Activated T-cell treated with anti-CD3 and anti-CD28 coated beads for 48 hours (primary cell): Measurements from ENCODE around the gene PML.

Experiments
- DNase-seq: peaks from one replicate; pipeline ENCODE4 v3.0.0-alpha.2; 2020; ENCODE audit warnings: low read depth

Gene PML

DNA sequence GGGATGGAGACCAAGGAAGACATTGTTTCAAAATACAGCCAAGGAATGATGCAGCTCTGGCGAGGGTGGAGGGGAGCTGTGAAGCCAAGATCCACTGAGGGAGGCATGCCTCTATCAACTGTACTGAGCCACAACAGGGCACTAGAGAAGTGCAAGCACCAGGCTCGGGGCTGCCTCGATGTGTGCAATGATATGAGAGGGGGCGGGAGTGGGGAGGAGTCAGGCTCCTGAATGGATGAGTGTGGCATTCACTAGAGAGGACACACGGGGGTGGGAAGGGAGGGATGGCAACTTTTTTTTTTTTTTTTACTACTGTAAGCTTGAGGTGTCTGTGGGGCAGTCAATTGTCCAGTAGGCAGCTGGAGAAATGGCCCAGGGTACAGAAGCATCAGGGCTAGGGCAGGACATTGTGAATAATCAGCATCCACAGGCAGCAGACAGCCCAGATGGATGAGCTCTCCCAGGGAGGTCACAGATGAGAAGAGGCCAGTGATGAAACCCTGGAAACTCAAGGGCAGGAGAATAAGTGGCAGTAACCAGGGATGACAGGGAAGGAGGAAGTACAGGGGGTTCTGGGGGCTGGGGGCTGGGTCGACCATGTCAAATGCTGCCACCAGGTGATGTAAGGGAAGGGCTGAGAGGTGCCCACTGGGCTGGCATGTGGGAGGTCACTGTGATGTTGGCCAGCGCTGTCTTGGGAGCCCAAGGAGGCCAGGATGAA is 8.3 kb upstream of the PML start:
- no peak for DNase-seq

DNA sequence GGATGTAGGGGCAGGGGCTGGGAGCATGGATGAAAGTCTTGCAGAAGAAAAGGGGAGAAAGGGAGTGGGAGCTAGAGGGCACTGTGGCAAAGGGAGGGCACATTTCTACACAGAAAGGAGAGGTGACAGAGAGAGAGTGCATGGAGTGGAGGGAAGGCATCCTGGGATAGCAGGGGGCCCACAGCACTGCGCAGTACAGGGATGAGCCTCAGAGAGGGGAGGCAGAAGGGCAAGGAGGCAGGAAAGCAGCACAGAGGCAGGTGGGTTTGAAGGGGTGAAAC is 7.8 kb upstream of the PML start:
- no peak for DNase-seq

DNA sequence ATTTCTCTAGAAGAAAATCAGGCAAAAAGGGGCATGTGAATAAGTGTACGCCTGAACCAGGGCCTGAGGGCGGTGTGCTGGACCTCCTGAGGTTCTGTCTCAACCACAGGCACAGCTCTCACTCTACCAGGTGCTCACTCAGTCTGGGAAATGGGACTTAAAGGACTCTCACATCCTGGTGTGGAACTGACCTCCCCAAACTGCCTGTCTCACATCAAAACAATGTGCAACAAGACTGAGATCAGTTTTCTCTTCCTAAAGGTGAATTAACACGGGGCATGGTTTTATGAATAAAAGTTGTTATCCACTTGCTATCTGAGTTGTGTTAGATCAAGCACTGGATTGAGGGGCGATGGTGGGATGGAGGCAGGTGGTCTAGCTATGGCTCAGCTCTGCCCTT is 7.3 kb upstream of the PML start:
- DNase-seq = no peak

DNA sequence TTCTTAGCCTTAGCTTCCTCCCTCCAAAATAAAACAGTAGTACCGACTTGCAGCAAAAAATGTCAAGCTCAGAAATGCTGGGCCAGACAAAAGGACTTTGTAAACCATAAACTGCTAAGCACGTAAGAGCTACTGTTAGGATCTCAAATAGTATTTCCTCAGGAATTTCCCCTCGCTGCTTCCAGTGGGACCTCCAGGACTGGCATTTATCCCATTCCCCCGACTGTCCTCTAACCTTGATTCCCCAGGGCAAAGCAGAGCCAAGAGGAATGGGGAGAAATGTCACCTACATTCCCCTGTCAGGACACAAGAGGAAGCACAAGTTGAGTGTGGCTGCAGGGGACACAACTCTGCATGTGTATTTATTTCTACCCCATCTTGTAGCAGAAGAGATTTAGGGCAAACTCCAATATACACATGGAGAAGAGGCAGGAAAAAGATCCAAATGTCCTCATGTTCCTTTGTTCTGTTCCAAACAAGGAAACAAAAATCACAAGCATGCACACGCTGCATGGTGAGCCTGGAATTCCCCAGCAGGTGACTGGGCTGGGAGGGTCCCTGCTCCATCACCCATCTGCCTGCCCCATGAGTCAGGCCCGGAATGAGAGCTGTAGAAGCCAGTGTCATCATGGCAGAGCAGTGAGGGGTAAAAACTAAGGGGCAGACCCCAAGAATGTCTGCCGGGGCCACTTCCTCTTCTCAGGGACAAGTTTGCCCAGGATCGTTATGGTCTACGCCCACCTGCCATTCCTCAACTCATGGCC is 6.7 kb upstream of the PML start:
- no peak for DNase-seq

DNA sequence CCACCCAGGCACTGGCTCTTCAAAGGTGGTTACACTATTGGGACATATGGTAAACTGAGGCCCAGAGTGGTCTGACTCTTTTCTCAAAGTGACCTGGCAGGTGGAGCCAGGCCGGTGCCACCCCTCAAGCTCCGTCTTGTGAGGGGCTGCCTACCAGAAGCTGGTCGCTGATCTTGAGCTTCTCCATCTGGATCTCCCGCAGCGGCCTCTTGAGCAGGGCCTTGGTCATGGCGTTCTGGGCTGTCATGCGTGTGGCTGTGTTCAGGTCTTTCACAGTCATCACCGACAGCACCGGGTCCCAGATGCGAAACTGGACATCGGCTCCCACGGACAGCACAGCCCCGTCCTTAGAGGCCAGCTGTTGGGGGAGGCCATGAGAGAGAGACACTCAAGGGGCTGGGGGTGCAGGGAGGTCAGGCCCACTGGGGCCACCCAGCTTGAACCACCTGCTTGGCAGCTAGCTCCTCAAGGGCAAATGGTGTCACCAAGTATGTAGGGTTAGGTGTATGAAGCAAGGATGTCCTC is 6.0 kb upstream of the PML start:
- DNase-seq = no peak

DNA sequence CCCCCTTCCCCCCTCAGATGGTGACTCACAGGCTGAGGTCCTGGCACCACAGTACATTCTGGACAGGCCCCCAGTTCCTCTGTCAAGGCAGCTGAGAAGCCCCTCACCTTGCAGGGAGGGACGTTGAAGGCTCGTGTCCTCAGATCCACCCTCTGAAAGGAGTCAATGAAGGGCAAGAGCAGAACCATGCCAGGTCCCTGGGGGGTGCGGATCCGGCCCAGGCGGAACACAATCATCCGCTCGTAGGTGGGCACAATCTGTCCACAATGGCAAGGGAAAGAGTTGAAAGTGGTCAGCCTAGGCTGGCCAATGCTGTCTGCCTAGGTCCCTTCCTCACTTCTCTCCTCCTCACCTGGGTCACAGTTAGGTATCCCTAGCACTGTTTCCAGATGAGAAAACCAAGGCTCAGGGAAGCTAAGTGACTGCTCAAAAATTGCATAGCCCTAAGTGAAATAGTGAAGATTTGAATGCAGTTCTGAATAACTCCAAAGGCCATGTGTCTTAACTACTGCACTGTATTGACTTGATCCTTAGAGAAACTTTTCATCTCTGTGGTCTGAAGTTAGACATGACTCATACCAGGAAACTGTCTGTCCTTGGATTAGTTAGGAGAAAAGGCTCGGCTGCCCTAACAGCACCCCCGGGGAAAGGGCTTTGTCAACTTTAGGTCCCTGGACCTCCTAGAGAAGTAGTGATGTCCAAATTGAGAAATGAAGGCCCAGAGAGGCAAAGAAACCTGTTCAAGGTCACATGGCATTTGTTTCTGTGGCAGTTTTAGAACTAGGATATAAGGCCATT is 5.3 kb upstream of the PML start:
- no peak for DNase-seq

DNA sequence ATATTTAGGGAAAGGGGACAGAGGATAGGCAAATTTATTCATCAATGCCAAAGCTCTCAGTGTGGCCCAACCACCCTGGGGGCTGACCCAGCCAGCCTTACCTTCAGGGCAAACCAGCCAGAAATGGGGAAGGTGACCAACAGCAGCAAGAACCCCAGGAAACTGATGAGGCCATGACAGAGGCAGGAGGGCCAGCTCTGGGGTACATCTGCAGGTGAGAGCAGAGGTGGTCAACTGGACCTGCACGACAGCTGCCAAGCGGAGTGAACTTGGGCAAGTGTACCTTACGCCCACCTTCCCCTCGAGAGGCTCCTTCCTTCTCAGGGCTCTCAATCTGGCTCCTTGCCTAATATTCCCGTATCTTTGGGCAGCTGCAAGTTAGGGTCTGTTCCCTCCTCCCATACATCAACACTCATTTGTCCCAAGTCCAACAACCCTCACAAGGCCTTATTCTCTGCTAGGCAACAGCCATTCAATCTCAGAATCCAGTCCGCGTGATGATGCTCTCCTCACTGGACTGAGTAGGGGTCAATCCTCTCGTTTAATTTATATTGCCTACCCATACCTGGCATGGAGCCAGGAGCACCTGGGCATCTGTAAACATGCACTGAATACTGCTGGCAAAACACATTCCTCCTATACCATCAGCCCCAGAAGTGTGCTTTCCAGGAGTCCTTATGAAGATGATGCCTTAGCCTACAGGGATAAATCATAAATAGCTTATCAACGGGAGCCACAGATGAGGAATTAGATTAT is 4.1 kb upstream of the PML start:
- no peak for DNase-seq

DNA sequence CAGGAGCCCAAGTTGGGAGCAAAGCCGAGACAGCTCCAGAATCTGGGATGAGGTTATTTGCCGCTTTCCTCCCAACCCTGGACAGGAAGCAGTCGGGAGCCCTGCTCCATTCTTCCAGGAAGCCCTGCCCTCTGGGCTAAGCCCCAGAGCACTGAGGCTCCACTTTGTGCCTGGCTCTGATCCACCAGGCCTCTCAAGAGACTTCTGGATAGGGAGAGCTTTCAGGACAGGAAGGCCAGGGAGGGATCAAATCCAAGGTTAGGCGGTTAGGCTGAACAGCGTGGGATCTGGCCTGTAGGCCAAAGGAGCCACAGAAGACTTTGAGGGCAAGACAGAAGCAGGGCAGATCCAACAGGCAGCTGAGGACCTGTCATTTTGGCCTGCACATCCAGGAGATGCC is 3.3 kb upstream of the PML start:
- no peak for DNase-seq

DNA sequence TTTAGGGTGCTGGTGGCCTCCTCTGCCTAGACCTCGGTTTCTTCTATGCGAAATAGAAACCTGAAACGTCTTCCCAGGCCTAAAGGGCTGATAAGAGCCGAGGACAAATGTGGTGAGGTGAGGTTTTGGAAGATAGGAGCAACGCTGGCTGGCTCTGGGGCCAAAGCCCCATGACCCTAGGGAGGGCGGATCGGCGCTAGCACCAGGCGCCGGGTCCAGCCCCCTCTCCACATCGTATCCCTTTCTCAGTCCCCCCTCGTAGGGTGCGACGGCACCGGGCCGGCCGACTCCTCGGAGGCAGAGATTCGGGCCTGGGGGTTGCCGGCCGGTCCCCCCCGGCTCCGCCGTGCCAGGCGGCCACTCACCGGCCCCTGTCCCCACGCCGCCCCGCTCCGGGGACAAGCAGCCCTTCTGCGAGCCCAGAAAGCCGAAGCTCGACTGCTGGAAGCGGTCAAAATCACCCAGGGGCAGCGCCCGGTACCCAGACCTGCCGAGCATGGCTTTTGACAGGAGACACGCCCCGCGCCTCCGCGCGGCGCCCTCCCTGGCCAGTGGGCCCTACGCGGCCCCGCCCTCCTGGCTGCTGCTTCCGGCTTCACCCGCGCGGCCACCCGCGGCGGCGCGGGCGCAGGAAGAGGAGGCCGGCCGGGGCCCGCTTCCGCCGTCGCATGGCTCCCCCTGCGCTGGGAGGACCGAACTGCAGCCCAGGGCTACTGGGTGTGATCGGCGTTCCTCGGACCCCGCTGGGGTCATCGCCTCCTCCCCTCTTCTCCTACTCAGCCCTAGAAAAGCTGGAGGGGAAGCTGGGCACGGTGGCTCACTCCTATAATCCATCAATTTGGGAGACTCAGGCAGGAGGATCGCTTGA is 2.6 kb upstream of the PML start, which contains the start of gene STOML1:
Gene STOML1, minus strand, starts transcription at position 570 of the 868 bp plus-strand sequence. Its CDS starts 72 bp downstream, at position 498.
- peak; percentile 97 for DNase-seq

DNA sequence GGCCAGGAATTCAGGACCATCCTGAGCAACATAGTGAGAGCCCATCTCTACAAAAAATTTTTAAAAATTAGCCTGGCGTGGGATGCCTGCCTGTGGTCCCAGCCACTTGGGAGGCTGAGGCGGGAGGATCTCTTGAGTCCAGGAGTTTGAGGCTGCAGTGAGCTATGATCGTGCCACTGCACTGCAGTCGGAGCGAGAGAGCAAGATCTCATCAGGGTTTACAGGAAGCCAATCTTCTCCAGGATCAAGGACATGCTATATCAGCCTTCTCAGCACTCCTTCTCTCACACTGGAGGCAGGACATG is 2.0 kb upstream of the PML start:
- no peak for DNase-seq

DNA sequence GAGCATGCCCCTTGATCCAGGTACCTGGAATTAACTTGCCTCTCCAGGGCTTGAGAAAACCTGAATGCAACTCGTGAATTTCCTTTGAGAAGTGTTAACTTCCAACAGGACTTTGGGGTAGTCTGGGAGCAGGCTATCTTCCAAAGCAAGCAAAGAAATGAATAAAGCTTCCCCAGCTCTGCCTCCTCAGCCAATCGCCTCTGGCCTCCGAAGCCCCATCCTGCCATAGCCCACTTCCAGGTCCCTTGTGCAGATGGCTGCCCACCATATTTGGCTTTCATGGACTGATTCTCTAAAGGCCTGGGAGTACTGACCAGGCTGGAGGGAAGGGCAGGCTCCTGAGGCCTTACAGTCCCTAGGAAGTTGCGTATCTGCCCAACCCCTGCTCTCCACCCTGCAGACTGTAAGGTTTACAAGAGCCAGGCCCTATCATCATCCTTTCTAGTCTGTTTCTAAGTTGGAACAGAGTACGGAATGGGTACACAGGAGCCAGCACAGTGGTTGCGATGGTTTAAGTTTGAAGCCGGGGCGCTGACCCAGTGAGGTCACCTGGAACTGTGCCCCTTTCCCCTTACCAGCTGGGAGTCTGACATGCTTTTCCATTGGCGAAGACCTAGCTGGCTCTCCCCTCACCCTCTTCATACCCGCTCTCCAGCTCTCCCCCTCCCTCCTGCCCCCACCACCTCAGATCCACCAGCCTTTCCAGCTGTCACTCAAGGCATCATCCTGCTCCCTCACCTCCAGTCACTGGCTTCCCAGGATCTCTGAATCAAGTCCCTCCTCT is 1.1 kb upstream of the PML start:
- no peak for DNase-seq

DNA sequence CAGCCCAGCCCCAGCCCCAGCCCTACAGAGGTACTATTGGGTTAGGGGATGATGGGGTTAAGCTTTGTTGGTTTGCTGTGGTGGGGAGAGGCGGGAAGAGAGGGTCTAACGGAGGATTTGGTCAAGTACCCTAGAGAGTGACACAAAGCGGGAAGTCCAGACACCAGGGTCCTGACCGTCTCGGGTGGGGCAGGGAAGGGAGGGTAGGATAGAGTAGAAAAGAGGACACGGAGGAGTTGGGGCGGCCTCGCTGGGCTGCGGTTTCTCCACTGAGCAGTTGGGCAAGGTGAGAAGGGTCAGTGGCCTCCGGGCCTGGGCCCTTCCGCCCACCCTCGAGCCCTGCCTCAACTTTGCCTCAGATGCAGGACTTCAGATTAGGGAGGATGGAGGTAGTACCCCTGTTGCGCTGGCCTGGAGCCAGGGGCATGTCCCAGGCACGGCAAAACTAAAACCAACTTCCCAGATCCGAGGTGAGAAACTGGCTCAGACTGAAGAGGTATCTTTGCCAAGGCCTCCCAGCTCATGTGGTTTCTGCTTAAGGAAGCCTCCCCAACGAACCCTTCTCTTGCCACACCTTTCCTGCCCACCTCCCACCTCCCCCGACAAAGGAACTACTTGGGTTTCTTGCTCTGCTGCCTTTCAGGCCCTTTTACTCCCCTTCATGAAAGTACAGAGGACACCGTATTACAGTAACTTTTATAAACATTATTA is 551 bp downstream of the PML start:
- no peak for DNase-seq

DNA sequence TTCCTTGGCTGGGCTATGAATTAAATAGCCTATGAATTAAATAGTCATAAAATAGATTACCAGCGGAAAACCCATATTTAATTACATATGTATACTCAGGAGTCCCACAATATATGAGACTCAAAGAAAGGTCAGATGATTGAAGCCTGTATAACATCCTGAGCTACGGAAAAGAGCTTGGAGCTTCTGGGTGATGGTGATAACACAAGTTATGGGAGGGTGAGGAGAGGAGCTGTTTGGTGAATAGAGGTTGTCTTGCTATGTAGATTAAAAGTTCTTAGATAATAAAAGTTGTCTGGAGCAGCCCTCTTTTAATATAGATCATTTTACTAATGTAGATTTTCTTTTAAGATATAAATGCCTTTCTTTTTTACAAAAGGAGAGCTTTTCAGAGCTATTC is 1.8 kb downstream of the PML start:
- no peak for DNase-seq

DNA sequence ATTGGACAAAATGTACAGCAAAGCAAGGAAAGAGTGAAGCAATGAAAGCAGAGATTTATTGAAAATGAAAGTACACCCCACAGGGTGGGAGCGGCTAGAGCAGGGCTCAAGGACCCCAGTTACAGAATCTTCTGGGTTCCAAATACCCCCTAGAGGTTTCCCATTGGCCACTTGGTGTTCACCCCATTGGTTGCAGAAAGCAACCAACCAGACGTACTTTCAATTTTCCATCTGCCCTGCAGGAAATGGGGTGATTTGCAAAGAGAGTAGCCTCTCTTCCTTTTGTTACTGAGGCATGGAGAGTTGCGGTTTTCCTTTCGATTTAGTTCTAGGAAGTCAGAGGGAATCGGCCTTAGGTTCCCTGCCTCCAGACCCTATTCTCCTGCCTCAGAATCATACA is 2.4 kb downstream of the PML start:
- DNase-seq = no peak

DNA sequence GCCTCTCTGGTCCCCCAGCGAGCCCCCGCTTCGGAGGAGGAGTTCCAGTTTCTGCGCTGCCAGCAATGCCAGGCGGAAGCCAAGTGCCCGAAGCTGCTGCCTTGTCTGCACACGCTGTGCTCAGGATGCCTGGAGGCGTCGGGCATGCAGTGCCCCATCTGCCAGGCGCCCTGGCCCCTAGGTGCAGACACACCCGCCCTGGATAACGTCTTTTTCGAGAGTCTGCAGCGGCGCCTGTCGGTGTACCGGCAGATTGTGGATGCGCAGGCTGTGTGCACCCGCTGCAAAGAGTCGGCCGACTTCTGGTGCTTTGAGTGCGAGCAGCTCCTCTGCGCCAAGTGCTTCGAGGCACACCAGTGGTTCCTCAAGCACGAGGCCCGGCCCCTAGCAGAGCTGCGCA is 3.5 kb downstream of the PML start:
- DNase-seq = no peak

DNA sequence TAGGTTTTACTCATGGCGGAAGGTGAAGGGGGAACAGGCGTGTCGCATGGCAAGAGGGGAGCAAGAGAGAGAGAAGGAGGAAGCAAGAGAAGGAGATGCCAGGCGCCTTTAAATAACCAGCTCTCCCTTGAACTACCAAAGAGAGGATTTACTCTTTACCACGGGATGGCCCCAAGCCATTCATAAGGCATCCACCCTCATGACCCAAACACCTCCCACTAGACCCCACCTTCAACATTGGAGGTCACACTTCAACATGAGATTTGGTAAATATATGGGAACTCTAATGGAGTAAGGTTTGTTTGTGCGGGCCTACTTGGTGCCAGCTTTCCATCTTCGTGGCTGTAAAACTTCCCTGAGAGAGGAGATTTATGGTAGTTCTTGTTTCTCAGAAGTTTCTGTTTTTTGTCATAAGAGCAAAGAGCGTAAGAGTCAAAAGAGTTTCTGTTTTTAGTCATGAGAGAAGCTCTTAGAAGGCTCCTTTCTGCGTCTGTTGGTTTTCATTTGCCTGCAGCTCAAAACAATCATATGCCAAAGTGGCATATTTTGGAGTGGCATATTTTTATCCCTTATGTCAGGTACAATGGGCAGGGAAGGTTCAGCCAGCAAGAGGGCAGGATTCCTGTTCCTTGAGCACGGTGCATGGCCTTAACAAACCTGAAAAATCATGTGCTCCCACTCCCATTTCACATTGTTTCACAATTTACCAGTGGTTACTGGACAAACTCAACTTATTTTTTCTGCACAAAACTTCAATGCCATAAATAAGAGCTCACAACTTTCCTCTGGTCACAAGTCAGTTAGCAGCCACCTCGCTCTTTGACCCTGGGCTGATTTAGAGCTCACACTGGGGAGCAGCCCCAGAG is 12.5 kb downstream of the PML start:
- no peak for DNase-seq

DNA sequence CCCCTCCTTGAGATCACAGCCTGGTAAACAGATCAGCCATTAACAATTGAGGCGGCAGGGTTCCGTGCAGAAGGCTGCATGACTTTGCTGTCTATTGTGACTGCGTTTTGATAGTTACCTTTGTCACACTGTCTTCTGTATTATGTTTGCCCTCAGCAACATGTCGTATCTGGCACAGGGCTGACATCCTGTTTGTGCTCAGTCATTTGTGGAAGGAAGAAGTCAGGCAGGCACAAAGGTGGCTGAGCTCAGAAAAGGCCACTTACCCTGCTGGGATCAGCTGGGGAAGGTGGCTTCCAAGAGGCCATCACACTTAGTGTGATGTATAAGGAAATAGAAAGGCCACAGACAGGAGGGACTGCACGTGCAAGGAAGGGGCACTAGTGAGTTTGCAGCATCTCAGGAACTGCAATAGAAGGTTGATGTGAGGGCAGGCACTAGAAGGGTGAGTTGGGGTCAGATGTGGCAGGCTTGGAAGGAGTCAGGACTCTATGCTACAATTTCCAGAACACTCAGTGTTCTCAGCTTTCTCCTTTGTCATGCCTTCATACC is 13.4 kb downstream of the PML start:
- no peak for DNase-seq

DNA sequence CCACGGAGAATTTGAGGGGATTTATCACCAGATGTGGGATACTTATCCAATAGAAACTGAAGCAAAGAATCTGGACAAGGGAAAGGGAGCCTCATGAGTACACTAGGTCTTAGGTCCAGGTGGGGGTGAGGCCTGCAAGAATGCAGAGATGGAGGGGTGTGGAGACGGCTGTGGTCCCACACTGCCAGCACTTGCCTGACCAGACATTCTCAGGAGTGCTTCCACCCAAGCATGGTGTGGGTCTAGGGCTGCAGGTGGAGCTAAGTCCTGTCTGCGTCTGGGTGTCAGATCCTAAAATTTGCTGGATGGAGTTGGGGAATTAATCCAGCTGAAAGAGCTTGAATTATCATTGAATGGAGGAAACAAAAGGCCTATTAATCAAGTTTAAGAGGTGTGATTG is 14.4 kb downstream of the PML start:
- no peak for DNase-seq
